ENCODE data around the gene PKHD1.
A peak's percentile ranks its signal among the peaks of the same experiment; 100 is the strongest.

The PKHD1 gene

DNA sequence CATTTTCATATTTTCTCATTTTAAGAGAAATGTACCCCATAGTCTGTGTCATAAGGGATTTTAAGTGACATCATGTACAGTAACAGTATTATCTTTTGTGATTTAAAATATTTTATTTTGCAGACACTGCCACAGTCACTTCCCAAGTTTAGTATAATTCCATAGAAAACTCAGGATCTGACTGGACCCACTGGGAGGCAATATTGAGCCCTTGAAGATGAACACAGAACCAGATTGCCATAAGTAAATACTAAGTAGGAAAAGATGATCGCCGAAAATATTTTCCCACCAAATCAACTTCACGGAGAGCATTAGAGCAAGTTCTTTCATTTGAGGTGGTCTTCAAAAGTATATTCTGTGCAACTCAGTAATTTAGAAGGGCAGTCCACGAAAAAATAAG lies 17.6 kb upstream of the PKHD1 start:
- no peak for DNase-seq

DNA sequence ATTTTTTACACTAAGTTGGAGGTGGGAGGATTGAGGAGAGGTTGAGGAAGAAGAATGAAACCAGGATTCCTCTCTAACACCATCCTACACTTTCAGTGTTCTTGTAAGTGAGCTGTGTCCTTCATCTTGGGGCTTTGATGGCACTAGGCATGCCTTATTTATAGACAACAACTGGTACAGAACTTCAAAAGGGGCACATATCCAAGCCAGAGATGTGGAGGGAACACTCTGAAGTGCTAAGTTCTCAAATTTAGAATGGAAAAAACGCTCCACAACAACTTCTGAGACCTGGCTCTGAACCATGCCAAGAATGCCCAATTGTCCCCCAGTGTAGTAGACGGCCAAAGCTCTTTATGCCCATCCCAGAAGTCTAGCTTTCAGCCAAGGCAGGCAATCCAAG lies 16.2 kb upstream of the PKHD1 start:
- no peak for DNase-seq

DNA sequence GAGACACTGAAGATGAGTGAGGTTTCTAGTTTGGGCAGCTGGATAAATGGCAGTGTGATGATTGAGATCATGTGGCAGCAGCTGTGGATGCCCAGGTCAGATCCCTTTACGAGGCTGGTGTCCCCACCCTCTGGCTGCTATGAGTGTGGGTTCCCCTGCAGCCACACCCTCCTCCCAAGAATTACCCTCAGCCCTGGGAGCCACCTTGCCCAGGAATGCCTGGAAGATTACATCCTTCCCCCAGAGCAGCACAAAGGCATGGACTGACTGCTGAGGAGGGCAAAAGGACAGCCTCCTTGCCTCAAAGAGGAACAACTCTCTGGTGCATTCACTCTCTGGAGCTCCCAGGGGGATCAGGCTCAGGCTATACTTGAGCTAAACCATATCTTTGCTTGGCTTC lies 15.0 kb upstream of the PKHD1 start:
- DNase-seq = no peak

DNA sequence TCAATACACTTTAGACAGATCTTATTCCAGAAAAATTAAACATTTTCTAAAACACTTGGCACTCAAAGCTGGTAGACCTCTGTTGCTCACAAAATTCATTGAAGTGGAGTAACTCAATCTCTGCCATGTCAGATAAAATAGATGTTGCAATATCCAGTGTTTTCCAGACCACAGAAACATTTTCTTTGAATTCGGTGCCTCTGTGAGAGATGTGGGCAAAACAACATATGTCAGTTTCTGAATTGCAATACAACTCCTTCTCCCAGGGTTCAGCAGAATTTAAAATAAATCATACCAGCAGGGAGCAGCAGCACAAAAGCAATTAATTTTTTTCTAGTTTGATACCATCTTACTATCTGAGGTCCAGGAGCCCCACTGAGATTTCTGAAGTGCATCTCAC lies 11.3 kb upstream of the PKHD1 start:
- DNase-seq = no peak

DNA sequence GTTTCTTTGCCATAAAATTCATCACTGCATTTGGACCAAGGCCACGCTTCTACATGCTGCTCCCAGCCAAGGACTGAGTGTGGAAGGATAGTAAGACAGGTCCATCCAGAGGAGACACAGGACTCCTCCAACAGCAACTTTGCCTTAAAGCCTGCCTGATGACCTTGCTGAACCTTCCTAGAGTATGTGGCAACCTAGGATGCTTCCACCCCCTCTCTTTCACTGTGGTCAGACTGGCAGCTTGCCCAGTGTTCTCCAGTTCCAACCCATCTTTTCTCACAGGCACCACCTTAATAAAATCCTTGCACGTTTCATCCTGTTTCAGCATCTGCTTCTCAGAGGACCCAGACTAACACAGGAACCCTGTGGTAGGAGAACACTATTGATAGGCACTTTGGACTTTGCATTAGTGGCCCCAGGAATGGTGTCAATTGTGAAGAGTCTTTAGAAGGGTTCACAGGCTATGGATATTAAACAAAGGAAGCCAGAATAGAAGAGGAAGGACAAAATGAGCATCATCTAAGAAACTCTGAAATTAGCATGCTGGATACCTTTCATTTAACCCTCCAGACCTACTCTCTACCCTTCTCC lies 2.4 kb upstream of the PKHD1 start:
- DNase-seq = no peak

DNA sequence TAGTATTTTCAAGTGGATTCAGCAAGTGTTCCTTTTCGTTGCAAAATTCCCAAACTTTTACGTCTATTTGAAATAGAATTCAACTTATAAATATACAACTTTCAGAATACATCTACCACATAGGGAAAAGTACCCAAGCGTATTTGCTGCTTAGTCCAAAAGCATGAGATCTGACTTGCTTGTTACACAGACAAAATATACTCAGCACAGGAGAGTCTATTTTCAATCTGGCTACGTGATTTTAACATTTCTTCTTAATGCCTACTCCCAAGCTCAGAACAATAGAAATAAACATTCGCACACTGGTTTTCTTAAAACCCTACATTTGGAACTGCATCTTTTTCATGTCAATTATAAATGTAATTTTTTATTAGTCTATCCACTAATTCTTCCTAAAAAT lies 672 bp downstream of the PKHD1 start:
- no peak for DNase-seq

DNA sequence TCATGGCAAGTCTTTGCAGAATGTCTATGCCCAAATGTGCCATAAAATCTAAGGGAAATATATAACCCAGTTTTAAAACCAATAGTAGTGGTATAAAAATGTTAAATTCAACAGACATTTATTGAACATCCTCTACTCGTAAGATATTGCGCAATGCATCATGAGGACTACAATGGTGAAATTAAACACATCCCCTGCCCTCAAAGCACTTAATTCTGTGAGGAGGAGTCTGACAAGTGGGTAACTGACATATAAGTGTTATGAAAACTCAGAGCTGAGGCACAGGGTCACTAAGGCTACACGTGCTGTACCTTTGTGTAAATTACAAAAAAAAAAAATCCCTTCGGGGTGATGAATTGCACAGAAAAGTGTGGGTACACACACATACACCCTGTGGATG lies 6.2 kb downstream of the PKHD1 start:
- DNase-seq = no peak

DNA sequence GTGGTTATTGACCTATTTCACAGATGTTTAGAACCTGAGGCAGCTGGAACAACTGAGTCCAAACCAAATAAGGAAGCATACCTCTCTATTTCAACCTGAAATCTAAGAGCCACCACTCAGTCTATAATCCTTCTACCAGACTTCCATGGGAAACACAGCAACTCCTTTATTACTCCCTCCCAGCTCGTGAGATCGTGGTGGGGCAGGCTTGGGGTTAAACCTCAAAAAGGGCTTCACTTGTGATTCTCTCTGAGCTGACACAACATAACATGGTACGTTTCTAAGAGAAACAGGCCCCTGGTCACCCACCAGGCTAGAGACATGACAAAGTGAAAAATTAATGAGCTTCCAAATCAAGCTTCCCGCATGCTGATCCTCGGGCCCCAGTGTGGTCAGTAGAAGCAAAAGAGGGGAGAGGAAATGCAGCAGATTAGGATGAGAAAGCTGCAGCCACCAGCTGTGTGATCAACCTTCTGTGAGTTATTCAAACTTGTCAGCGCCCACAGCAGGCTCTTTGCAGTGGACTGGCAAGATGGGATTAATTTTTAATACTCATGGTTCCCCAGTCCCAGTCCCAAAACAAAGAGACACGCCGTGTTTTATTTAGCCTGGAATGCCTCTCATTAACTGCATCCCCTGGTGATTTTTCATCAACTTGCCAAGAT lies 9.3 kb downstream of the PKHD1 start:
- DNase-seq = peak; percentile 67

DNA sequence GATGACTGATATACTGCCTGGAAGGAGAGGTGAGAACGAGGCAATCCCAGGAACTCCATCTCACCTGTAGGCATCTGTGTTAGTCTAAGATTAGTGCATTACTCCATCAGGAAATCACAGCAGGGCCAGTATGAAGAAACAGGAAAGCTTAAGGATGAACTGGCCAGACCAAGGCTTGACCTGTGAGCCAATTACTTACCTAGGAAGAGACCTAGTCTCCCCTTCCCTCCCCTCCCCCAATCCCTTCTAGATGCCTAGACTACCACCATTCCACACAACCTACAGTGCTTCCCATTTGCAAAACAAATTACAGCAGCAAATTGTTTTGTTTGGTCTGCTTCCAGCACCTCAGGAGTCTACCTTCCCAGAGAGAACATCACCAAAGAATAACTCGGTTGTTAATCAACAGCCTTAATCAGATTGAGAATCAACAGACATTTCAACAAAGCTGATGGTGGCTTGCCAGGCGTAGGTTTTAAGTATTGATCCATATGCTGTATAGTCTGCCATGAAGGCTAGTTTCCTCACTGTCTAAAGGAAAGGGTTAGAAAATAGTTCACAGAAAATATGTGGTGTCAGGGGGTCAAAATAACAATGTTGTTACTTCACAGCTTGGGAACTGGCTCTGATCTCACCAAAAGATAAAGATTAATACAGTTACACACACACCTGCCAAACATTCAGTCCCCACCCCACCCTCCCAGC lies 10.1 kb downstream of the PKHD1 start:
- DNase-seq = no peak

DNA sequence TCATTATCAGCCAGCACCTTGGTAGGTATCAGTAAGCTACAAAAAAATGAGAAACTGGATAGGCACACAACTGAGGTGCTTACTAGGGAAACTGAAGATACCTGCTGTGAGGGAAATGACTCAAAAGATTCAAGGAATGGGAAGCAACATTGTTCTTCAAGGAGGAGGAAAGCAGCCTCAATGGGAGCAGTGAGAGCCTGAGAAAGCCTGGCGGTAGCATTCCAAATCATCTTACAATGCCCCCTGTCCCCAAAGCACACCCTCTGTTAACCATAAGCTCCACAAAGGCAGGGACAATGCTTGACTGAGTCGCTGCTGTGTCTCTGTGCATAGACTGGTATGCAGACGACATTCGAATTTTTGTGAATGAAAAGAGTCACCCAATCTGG lies 10.6 kb downstream of the PKHD1 start:
- no peak for DNase-seq

DNA sequence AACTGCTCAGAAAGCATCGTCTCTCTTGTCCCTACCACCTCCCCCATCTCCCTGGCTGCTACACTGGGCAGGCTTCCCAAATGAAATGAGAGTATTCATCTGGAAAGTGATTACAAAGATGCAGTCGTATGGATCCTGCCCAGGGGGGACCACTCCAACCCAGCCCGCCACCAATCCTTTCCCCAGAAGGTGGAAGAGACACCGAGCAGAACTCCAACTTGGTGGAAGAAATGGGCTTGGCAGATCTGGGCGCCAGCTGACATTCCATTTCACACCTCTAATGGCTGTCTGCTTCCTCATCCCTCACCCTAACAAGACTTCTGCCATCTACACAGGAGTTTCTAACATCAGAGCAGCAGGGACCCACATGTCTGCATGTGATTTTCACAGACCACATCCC lies 12.7 kb downstream of the PKHD1 start:
- peak; percentile 76 for DNase-seq

DNA sequence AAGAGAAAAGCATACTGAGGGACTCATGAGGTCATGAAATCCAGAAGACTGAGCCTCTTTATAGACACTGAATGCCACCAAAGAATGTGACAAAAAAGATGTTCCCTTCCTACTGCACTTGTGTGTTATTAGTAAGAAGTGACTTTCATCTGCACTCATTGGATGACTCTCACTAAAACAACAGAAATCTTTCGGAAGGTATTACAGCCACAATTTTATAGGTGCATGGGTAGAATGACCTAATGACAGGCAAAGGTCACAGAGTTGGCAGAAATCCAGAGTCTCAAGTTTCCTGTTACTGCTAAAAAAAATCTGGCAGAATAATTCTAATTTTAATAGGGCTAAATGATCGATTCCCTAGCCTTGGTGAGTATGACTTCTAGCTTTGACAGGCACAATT lies 13.3 kb downstream of the PKHD1 start:
- no peak for DNase-seq

DNA sequence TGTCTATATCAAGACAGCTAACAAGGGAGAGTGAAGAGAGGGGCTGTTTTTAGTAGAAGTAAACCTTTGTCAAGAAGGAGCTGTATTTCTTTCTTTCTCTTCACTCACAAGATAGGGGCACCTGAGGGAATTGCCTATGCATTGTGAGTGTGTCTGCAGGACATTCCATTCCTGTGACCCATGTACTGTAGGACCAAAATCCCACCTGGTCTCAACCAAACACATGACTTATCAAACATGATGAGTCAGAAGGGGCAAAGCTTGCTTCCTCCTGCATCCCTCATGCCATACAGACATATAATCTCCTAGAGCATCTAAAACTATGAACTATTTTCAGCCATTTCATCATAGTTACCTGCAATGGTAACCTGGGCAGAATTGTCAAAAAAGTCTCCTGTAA lies 21.8 kb downstream of the PKHD1 start:
- DNase-seq = no peak

DNA sequence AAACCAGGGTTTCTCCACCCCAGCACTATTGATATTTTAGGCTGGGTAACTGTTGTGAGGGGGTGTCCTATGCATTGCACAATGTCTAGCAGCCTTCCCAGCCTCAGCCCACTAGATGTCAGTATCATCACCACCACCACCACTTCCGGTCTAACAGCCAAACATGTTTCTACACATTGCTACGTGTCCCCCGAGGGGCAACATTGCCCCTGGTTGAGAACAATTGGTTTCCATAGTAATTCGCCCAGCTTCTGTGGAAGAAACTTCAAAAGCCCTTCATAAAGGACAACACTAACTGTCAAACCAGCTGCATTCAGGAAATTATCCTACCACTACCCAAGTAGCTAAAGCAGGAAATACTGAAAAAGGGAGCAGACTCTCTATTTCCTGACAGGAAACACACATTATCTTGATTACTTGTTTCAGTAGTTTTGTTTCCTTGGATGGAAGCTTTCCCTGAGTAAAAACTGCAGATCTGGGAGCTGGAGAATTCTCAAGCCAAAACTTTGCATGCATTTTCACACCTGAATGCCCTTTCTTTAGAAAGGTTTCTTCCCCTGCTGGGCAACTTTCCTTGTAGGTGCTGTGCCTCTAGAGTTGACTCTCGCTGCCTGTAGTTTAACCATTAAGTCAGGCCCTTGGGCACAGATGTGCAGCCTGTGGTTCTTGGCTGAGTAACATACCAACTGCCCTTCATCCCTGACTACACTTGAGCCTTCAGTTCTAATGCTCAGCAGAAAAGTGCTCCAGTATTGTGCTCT lies 23.6 kb downstream of the PKHD1 start:
- peak; percentile 62 for DNase-seq

DNA sequence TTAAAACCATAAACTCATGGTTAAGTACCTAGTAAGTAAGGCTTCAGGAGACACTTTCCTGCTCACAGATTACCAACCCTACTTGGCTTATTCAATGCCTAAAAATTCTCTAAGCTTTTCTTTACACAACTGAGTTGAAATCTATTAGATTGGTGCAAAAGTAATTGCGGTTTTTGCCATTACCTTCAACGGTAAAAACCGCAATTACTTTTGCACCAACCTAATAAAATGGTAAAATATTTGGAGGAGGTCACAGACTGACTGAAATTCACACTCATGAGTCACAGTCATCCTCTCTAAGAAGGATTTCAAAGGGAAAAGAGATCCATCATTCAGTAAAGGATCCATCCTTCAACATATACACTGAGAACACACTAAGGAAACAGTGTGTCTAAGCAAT lies 25.9 kb downstream of the PKHD1 start:
- no peak for DNase-seq

DNA sequence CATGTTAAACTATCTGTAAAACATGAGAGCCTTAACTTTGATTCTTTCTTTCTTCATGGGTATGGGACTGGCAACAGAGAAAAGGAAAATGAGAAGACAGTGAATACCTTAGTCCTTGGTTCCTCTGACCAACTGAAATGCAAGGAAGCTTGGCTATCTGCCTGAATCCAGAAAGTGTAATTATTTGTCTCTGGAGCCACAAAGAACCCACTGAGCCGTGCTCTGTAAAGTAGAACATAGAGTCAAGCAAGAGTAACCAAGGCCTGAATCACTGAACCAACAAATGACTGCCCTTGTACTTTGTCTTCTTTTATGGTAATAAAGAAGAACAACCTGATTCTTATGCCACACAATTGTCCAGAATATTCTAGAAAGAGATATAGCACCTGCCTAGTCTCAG lies 27.6 kb downstream of the PKHD1 start:
- no peak for DNase-seq

DNA sequence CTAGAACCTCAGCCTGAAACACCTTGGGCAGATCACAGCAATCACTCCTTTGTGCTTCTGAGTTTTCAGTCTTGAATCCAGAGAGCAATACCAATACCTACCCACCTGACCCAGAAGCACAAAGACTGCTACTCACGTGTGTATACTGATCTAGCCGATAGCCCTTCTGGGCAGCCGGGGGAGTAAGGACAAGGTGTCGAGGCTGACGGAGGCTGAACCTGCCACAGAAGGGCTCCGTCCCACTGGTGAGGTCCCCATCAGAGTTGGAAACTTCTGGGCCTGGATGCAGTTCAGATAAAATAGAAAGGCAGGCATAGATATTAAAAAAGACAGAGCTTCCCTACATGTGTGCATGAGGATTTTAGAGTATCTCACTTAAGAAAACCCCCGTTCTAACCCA lies 32.0 kb downstream of the PKHD1 start:
- no peak for DNase-seq

DNA sequence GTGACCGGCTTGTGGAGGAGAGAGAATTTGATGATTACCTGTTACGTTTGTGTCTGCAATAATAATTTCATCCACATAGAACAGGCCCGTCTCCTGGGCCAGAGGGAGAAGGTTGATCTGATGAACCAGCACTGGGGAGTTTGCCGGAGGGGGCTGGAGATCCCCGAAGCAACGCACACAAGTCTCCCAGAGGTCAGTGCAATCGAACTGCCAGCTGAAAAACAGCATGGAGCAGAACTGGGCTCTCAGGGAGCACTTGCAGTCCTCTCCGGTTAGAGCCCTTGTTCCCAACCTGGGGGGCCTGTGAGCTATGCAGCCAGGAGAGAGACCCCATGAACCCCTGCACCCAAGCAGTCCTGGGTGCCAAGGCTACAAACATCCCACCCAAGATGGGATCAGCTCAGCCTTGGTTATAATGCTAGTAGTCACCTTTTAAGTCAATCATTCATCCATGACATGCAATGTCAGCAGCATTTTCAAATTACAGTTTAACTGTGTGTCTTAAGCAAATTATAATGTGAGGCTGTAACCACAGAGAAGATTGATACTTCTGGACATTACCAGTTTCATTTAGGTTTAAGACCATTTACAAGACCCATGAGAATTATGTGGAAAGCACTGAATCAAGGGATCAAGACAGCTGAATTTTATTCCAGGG lies 34.2 kb downstream of the PKHD1 start:
- DNase-seq = no peak

DNA sequence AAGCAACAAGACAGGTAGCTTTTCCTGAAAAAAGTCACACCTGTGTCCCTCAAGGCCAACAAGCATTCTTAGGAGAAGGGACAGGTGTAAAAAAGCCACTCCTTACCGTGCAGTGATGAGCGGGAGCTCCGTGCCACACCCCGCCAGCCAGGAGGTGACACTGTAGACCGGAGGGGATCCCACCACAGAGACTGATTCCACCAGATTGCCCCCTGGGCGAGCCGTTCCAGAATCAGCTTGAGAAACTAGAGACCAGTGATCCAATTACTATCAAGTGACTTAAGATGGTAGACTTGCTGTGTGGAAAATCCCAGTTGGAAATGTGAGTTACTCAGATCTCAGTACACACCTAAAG lies 37.4 kb downstream of the PKHD1 start:
- DNase-seq = no peak

DNA sequence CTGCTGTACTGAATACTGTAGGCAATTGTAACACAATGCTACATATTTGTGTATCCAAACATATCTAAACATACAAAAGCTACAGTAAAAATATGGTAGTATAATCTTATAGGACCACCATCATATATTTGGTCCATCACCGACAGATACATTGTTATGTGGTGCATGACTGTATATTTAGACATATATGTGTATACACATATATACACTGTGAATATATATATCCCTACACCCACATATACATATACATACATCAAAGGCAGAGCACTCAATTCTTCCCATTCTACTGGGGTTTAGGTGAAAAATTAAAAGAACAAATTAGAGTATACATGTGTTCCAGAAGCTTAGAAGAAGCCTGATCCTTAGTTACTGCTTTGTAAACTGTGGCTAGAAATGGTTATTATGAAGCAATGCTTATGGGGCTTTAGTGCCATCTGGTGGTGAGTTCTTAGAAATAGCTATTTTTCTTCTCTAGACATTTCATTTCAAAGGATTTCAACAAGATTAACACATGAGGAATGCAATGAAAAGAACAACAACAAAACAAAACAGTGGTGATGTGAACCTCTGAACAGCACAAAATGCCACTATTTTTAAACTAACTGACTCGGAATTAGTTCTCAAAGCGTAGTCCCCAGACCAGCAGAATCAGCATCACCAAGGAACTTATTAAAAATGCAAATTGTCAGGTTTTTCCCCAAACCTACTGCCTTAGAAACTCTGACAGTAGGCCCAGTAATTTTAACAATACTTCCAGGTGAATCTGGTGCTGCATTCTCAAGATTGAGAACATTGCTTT lies 38.0 kb downstream of the PKHD1 start:
- peak; percentile 38 for DNase-seq

DNA sequence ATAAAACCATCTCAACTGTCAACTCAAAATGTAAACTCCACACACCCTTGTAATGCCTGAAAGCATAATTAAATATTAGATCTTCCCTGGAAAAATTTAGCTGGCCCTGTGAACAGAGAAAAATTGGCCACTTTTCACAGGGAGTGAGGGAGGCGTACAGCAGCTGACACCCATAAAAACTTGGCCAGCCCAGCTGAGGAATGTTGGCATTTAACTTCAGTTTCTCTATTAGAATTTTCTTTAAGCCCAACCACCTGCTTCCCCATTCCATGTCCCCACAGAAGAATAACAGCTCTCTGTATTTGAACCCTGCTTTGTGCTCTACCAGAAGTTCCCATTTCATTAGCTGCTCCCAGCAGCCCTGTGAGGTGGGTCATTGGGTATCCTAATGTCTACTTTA lies 41.0 kb downstream of the PKHD1 start:
- DNase-seq = no peak

DNA sequence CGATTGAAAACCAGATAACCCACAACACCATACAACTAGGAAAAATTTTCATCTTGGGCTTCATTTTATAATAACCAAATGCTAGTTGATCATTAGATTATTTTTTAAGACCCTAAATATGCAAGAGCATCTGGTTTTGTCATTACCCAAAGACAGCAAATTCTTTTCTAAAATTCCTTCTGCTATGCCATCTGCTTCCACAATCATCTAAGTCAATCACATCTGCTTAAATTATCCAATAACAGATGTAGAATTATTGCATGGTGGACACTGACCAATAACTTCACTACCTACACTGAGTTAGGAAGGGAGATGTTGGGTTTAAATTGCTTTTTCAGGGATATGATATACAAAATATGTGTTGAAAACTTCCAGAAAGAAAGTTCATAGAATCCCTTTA lies 41.9 kb downstream of the PKHD1 start:
- no peak for DNase-seq

DNA sequence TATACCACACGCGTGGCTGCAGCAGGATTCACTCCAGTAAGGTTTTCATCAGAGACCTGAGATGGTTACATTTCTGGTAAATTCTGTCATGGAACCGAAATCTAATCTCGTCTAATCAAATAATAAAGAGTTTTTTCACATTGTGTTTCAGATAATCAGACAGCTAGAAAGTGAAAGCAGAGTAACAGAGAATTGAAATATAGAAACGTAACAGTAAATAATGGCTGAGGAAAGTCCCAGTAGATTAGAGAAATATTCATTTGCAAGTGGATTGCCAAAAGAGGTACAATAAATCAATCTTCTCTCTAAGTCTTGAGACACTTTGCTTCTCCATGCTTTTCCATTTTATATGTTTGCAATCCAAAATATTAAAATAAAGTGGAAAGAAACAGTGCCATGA lies 42.4 kb downstream of the PKHD1 start:
- no peak for DNase-seq
